Body of pancreas (tissue), 4 donors: ENCODE measurements around the gene RBMS3. TPM values are rescaled to one million over a fixed set of nuclear protein-coding genes. Genes with fewer than 3 reads are reported as not detected.

Experiments
- ATAC-seq: fragments of 150-250 bp; one replicate; pipeline ENCODE4 v1.9.1; 2016
- DNase-seq, 4 donors: peaks; one replicate each; pipeline ENCODE4 v3.0.0-alpha.2; 2019
- H3K27ac ChIP-seq, 4 donors: fragments of 200-600 bp; sonication (generic); 1 replicate in 3 of 4; 2 replicates in 1 of 4; pipeline versions ENCODE4 v1.5.1 to v1.6.1; 2016 to 2019; ENCODE audit warnings: mild to moderate bottlenecking in 1 of 4, mixed read lengths in 1 of 4, moderate library complexity in 1 of 4
- H3K27me3 ChIP-seq, 2 donors: fragments of 200-600 bp; sonication (generic); one replicate each; pipeline ENCODE4 v1.6.0; 2016; ENCODE audit warnings: mild to moderate bottlenecking in 1 of 2
- H3K36me3 ChIP-seq, 2 donors: fragments of 200-600 bp; sonication (generic); replicated peaks in 1 of 2; 2 replicates each; pipeline ENCODE4 v1.5.1; 2016; ENCODE audit warnings: low read depth in 2 of 2; ENCODE audit not compliant: insufficient read depth in 1 of 2
- H3K4me1 ChIP-seq: fragments of 200-600 bp; sonication (generic); one replicate; pipeline ENCODE4 v1.6.0; 2016
- H3K4me3 ChIP-seq, 2 donors: fragments of 200-600 bp; sonication (generic); 1 replicate in 1 of 2; 2 replicates in 1 of 2; pipeline ENCODE4 v1.5.1; 2016 to 2019
- H3K9me3 ChIP-seq, 3 donors: fragments of 200-600 bp; sonication (generic); 1 replicate in 2 of 3; 2 replicates in 1 of 3; pipeline ENCODE4 v1.5.1; 2016
- CTCF ChIP-seq, 7 experiments: fragments of 450-650 bp in 4 of 7; fragments of 200-600 bp in 3 of 7; sonication (generic) in 3 of 7; IDR thresholded peaks; one replicate each; pipeline ENCODE4 v1.5.1; 2016 to 2019; ENCODE audit warnings: antibody characterized with exemption in 7 of 7
- POLR2A ChIP-seq, 3 donors: fragments of 450-650 bp; IDR thresholded peaks; one replicate each; pipeline ENCODE4 v1.6.1; 2016; ENCODE audit warnings: antibody characterized with exemption in 3 of 3, mild to moderate bottlenecking in 2 of 3
- WGBS, 2 donors: methylation state at CpG; one replicate each; pipeline ENCODE4 v1.1.5; 2017; 5-methylcytosine and 5-hydroxymethylcytosine counted together
- intact Hi-C: fragments of 100-400 bp; cut with DNase I; formaldehyde crosslinking; loops from one replicate; pipeline ENCODE4 v1.15.1; 2023
- total RNA-seq, 2 donors: library from RNA; depleted of rRNA; stranded (reverse); fragments of >200 nt; gene quantifications; one replicate each; pipeline ENCODE4 v1.1.0, GENCODE V29; 2016

The RBMS3 gene
- total RNA-seq, 2 donors from 2014 or later, result 17.4 to 29.7 TPM

DNA sequence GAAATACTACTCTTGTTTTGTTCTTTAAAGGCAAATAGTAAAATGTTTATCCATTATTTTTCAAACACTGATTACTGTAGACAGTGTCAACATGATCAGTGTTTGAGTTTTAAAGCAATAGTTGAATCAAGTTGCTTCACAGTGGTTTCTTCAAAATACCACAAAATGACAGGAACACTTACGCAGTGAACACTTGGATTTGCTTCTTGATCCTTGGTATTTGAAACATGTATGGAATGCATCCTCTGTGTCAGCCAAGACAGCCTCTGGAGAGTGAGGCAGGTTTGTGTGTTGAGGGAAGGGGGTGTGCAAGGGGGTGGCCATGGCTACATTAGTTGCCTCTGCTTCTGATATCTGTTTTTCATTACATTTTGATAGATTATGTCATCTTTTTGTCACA lies 413.0 kb downstream of the RBMS3 start:
- no peak overlapping the region for H3K4me3 ChIP-seq
- H3K9me3 ChIP-seq, result no peaks in the 10 kb centered on the region
- intact Hi-C loops, result no loop called here
- DNase-seq (peak in 1 of 4 donors; percentile 27), ATAC-seq (peak; percentile 48)
- no peaks in the 10 kb centered on the region for H3K27me3 ChIP-seq
- no peaks in the 10 kb centered on the region for H3K4me1 ChIP-seq
- no peak overlapping the region for H3K27ac ChIP-seq
- 58% methylated on average over 1 of the region's 1 CpG for WGBS, 2 donors
- no peak for TF ChIP-seq CTCF (IDR thresholded peaks at IDR 0.05)
- TF ChIP-seq POLR2A (IDR thresholded peaks at IDR 0.05), result no peak
- no peaks in the 10 kb centered on the region for H3K36me3 ChIP-seq

DNA sequence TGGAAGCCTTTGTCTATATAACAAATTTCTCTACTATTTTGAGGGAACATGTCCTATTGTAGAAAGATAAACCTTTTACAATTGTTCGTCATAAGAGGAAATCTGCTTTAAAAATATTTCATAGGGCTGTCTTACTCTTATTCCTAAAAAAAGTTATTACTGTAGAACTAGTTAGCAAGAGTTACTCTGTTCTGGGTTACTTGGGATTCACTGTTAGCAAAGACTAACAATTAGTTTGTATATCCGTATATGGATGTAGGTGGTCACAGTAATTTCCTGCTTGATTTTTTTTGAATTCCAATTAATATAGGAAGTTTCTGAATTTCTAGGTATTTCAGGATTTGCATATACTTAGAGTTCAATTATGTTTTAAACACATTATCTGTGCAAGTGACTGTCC lies 413.5 kb downstream of the RBMS3 start:
- ATAC-seq, result no peak
- DNase-seq, result no peak
- H3K27ac ChIP-seq, result peak overlapping the region in 1 of 4 donors; percentile 5
- intact Hi-C loops, result no loop called here
- H3K27me3 ChIP-seq, result no peaks in the 10 kb centered on the region
- H3K9me3 ChIP-seq, result no peaks in the 10 kb centered on the region
- H3K36me3 ChIP-seq, result no peaks in the 10 kb centered on the region
- no peak overlapping the region for H3K4me3 ChIP-seq
- WGBS, 2 donors, result 55 to 58% methylated on average over 2 of the region's 2 CpGs
- no peaks in the 10 kb centered on the region for H3K4me1 ChIP-seq
- no peak for TF ChIP-seq CTCF (IDR thresholded peaks at IDR 0.05)
- no peak for TF ChIP-seq POLR2A (IDR thresholded peaks at IDR 0.05)

- peak overlapping the region in 1 of 4 donors; percentile 60 for H3K27ac ChIP-seq
- TF ChIP-seq CTCF (IDR thresholded peaks at IDR 0.05), result no peak
- TF ChIP-seq POLR2A (IDR thresholded peaks at IDR 0.05), result no peak
- DNase-seq (peak in 1 of 4 donors; percentile 31), ATAC-seq (peak; percentile 70)
- H3K4me1 ChIP-seq, result no peaks in the 10 kb centered on the region
- no peaks in the 10 kb centered on the region for H3K36me3 ChIP-seq
- intact Hi-C loops, result no loop called here
- WGBS, 2 donors, result 81 to 88% methylated on average over 1 of the region's 1 CpG
- no peaks in the 10 kb centered on the region for H3K9me3 ChIP-seq
- no peak overlapping the region for H3K4me3 ChIP-seq
- no peaks in the 10 kb centered on the region for H3K27me3 ChIP-seq
Observed at GRCh38 chr3:29694783-29695182, 413.9 kb downstream of the RBMS3 start.

- TF ChIP-seq POLR2A (IDR thresholded peaks at IDR 0.05) (no peak), CTCF (IDR thresholded peaks at IDR 0.05) (no peak)
- Histone ChIP-seq H3K9me3 (no peaks in the 10 kb centered on the region), H3K27me3 (no peaks in the 10 kb centered on the region), H3K4me1 (no peaks in the 10 kb centered on the region), H3K36me3 (no peaks in the 10 kb centered on the region), H3K27ac (peak overlapping the region in 1 of 4 donors; percentile 60), H3K4me3 (no peak overlapping the region)
- ATAC-seq (no peak), DNase-seq (no peak)
- 85 to 88% methylated on average over 1 of the region's 1 CpG for WGBS, 2 donors
- intact Hi-C loops, result no loop called here
Observed at GRCh38 chr3:29695201-29695600, 414.3 kb downstream of the RBMS3 start.

GRCh38 chr3:29695643-29696198 lies 414.9 kb downstream of the RBMS3 start:
- ATAC-seq, result peak; percentile 55
- peak in 1 of 4 donors; percentile 25 for DNase-seq
- H3K27ac ChIP-seq, result peak overlapping the region in 2 of 4 donors; percentile 24 to 60
- TF ChIP-seq CTCF (IDR thresholded peaks at IDR 0.05) (no peak), POLR2A (IDR thresholded peaks at IDR 0.05) (no peak)
- H3K4me1 ChIP-seq, result no peaks in the 10 kb centered on the region
- no peaks in the 10 kb centered on the region for H3K9me3 ChIP-seq
- WGBS, 2 donors, result 30 to 31% methylated on average over 3 of the region's 3 CpGs
- H3K27me3 ChIP-seq, result no peaks in the 10 kb centered on the region
- intact Hi-C loops, result no loop called here
- H3K4me3 ChIP-seq, result no peak overlapping the region
- no peaks in the 10 kb centered on the region for H3K36me3 ChIP-seq
